KOPT-K1 (cell line): Measurements from ENCODE around the gene COX10.
A peak's percentile ranks its signal among the peaks of the same experiment; 100 is the strongest.

Source experiments
- H3K27ac ChIP-seq: fragments of 200-600 bp; sonication (generic); 2 replicates; pipeline ENCODE4 v1.5.1; 2016; ENCODE audit warnings: antibody characterized with exemption, mild to moderate bottlenecking, low read depth, low read length; ENCODE audit not compliant: poor library complexity, severe bottlenecking
- H3K36me3 ChIP-seq: fragments of 200-600 bp; sonication (generic); 2 replicates; pipeline ENCODE4 v1.5.1; 2017; ENCODE audit warnings: antibody characterized with exemption, mild to moderate bottlenecking, low read length, moderate library complexity; ENCODE audit not compliant: insufficient read depth
- H3K9me3 ChIP-seq: fragments of 200-600 bp; sonication (generic); 2 replicates; pipeline ENCODE4 v1.5.1; 2017; ENCODE audit warnings: antibody characterized with exemption, low read length, mild to moderate bottlenecking; ENCODE audit not compliant: insufficient read depth, poor library complexity, severe bottlenecking

Gene COX10

GRCh38 chr17:14197057-14197456 is 127.8 kb downstream of the COX10 start:
- Histone ChIP-seq H3K9me3 (no peaks in the 10 kb centered on the region), H3K27ac (peak overlapping the region; percentile 58), H3K36me3 (no peaks in the 10 kb centered on the region)

- Histone ChIP-seq H3K9me3 (no peaks in the 10 kb centered on the region), H3K36me3 (no peaks in the 10 kb centered on the region; the same call in 1 of the 2 replicates), H3K27ac (peak overlapping the region; percentile 58)
Measured at GRCh38 chr17:14197586-14197985, 128.3 kb downstream of the COX10 start.

- H3K27ac ChIP-seq, result peak overlapping the region; percentile 58
- H3K9me3 ChIP-seq, result no peaks in the 10 kb centered on the region
- no peaks in the 10 kb centered on the region; the same call in 1 of the 2 replicates for H3K36me3 ChIP-seq
Measured at GRCh38 chr17:14198013-14198412, 128.7 kb downstream of the COX10 start.

- Histone ChIP-seq H3K9me3 (no peaks in the 10 kb centered on the region), H3K36me3 (no peaks in the 10 kb centered on the region; the same call in 1 of the 2 replicates), H3K27ac (no peak overlapping the region)
Measured at GRCh38 chr17:14198575-14198974, 129.3 kb downstream of the COX10 start.

GRCh38 chr17:14199601-14200000 is 130.3 kb downstream of the COX10 start:
- Histone ChIP-seq H3K9me3 (no peaks in the 10 kb centered on the region), H3K27ac (no peak overlapping the region), H3K36me3 (peaks cover 6% of the 10 kb centered on the region)

- Histone ChIP-seq H3K9me3 (no peaks in the 10 kb centered on the region), H3K36me3 (peaks cover 8% of the 10 kb centered on the region), H3K27ac (no peak overlapping the region)
Measured at GRCh38 chr17:14200354-14200753, 131.1 kb downstream of the COX10 start.

GRCh38 chr17:14201021-14201987 is 132.0 kb downstream of the COX10 start:
- H3K36me3 ChIP-seq, result peaks cover 12% of the 10 kb centered on the region
- no peaks in the 10 kb centered on the region for H3K9me3 ChIP-seq
- no peak overlapping the region for H3K27ac ChIP-seq

GRCh38 chr17:14201988-14202380 is 132.7 kb downstream of the COX10 start:
- Histone ChIP-seq H3K9me3 (no peaks in the 10 kb centered on the region), H3K27ac (no peak overlapping the region), H3K36me3 (peaks cover 18% of the 10 kb centered on the region)

GRCh38 chr17:14202388-14203166 is 133.3 kb downstream of the COX10 start:
- Histone ChIP-seq H3K9me3 (no peaks in the 10 kb centered on the region), H3K36me3 (peaks cover 24% of the 10 kb centered on the region), H3K27ac (no peak overlapping the region)

- H3K9me3 ChIP-seq, result no peaks in the 10 kb centered on the region
- peaks cover 33% of the 10 kb centered on the region for H3K36me3 ChIP-seq
- no peak overlapping the region for H3K27ac ChIP-seq
Measured at GRCh38 chr17:14203388-14203787, 134.1 kb downstream of the COX10 start.

- no peaks in the 10 kb centered on the region for H3K9me3 ChIP-seq
- H3K36me3 ChIP-seq, result peaks cover 40% of the 10 kb centered on the region
- H3K27ac ChIP-seq, result no peak overlapping the region
Measured at GRCh38 chr17:14204084-14204483, 134.8 kb downstream of the COX10 start.

GRCh38 chr17:14204546-14204945 is 135.2 kb downstream of the COX10 start:
- no peak overlapping the region for H3K27ac ChIP-seq

GRCh38 chr17:14205380-14205779 is 136.1 kb downstream of the COX10 start:
- H3K27ac ChIP-seq, result no peak overlapping the region
- peaks cover 51% of the 10 kb centered on the region for H3K36me3 ChIP-seq
- no peaks in the 10 kb centered on the region for H3K9me3 ChIP-seq

More at GRCh38 chr17:14204546-14204945, 135.2 kb downstream of the COX10 start:
- Histone ChIP-seq H3K36me3 (peaks cover 44% of the 10 kb centered on the region), H3K9me3 (no peaks in the 10 kb centered on the region)

- Histone ChIP-seq H3K27ac (no peak overlapping the region), H3K36me3 (peaks cover 55% of the 10 kb centered on the region), H3K9me3 (peaks cover 1% of the 10 kb centered on the region)
Measured at GRCh38 chr17:14205992-14206461, 136.7 kb downstream of the COX10 start.

- Histone ChIP-seq H3K9me3 (peaks cover 10% of the 10 kb centered on the region), H3K27ac (no peak overlapping the region), H3K36me3 (peaks cover 64% of the 10 kb centered on the region)
Measured at GRCh38 chr17:14206891-14207290, 137.6 kb downstream of the COX10 start.
